ENCODE measurements around the gene ASB18. TPM values are rescaled to one million over a fixed set of nuclear protein-coding genes. Genes with fewer than 3 reads are reported as not detected.
A peak's percentile ranks its signal among the peaks of the same experiment; 100 is the strongest.

The ASB18 gene
- total RNA-seq, 1 donor from 2014 or later: not detected

DNA sequence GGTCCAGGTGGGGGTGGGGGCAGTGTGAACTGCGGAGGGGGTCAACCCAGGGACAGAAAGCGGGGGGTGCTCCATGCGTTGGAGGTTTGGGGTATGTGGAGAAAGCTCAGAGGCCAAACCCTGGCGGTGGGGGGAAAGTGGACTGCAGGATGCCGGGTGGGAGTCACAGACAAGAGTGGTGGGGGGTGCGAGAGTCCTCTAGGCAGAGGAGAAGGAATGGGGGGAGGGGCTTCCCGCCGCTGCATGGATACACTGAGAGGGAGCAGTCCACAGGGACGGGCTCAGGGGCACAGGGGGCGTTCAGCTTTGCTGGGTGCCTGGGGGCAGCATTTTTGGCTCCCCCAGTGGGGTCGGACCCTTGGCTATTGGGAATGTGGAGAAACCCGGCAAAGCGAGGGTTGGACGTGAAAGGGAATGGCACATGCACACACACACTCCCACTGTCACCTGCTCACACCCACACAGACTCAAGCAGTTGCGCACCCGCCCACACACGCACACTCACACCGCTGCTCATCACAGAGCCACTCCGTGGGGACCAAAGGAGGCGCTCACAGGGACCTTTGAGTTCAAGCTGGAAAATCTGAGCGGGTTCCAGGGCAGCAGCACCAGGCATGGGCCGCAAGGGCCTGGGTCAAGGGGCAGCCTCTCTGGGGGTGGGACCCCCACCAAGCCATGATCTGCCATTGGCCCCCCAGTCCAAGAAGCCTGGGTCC, 103.7 kb downstream of the ASB18 start:
- peaks cover 13% of the 10 kb centered on the region for H3K4me1 ChIP-seq
- DNase-seq (peak; percentile 53), ATAC-seq (no peak)
- no peak overlapping the region for H3K27ac ChIP-seq
- H3K4me3 ChIP-seq: no peak overlapping the region
- TF ChIP-seq, protein P1, sequence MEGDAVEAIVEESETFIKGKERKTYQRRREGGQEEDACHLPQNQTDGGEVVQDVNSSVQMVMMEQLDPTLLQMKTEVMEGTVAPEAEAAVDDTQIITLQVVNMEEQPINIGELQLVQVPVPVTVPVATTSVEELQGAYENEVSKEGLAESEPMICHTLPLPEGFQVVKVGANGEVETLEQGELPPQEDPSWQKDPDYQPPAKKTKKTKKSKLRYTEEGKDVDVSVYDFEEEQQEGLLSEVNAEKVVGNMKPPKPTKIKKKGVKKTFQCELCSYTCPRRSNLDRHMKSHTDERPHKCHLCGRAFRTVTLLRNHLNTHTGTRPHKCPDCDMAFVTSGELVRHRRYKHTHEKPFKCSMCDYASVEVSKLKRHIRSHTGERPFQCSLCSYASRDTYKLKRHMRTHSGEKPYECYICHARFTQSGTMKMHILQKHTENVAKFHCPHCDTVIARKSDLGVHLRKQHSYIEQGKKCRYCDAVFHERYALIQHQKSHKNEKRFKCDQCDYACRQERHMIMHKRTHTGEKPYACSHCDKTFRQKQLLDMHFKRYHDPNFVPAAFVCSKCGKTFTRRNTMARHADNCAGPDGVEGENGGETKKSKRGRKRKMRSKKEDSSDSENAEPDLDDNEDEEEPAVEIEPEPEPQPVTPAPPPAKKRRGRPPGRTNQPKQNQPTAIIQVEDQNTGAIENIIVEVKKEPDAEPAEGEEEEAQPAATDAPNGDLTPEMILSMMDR (IDR thresholded peaks at IDR 0.05): no peak
- intact Hi-C loops (cut with DNase I): no loop called here
- H3K36me3 ChIP-seq: no peaks in the 10 kb centered on the region
- no peaks in the 10 kb centered on the region for H3K9me3 ChIP-seq
- peaks cover 71% of the 10 kb centered on the region for H3K27me3 ChIP-seq

DNA sequence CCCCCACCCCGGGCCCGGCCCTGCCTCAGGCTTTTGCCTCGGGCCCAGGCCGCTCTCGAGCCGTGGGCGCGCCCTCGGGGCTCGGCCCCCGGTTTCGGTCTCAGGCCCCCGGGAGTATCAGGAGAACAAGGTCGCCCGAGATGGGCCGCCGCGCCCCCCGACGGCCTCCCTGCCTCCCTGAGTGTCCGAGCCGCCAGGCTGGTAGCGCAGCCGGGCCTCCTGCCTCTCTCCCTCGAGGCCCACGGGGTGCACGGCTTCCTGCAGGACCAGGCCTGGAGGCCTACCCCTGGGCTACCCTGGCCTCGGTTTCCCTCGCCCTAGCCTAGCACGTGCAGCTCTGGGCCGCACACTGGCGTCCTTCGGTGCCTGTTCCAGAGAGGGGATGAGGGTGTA, 104.4 kb downstream of the ASB18 start:
- peak; percentile 46 for DNase-seq
- peaks cover 10% of the 10 kb centered on the region for H3K4me1 ChIP-seq
- H3K27ac ChIP-seq: no peak overlapping the region
- no peak overlapping the region for H3K4me3 ChIP-seq
- H3K9me3 ChIP-seq: no peaks in the 10 kb centered on the region
- intact Hi-C loops (cut with DNase I): no loop called here
- no peak for ATAC-seq
- H3K36me3 ChIP-seq: no peaks in the 10 kb centered on the region
- TF ChIP-seq, protein P1 (IDR thresholded peaks at IDR 0.05): no peak
- peaks cover 63% of the 10 kb centered on the region for H3K27me3 ChIP-seq

DNA sequence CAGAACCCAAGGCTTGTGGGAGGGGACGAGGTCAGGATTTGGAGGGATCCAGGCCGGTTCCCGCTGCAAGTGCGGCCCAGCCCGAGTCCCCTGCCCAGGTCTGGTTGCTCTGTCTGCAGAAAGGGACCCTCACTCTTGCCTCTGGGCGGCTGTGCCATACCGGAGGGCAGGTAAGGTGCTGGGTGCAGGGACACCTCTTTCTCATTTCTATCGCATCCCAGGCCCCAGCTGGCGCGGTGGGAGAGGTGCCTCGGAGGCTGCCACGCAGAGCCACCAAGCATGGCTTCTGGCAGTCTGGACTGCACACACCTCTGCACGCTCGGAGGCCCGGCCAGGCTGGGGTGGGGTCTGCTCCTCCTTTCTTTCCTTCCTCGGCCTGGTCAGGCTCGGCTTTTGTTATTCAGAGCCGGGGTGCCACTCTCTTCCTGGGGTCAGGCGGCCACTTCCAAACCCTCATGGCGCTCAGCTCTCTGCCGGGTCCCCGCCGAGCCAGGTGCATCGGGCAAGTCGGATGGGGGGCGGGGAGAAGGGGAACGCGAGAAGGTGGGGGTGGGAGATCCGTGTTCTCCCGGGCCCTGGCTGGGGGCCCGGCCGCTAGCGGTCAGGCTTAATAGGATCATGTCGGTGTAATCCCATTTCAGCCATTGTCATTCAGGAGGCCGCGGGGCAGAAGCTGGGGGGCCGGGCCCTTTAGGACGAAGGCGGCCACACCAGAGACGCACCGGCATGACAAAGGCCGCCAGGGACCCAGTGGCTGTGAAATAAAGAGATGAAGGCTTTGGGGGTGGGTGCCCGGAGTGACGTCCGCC, 105.0 kb downstream of the ASB18 start:
- Histone ChIP-seq H3K9me3 (no peaks in the 10 kb centered on the region), H3K36me3 (no peaks in the 10 kb centered on the region), H3K4me1 (peaks cover 4% of the 10 kb centered on the region), H3K27ac (no peak overlapping the region), H3K4me3 (no peak overlapping the region), H3K27me3 (peaks cover 57% of the 10 kb centered on the region)
- intact Hi-C loops (cut with DNase I): no loop called here
- TF ChIP-seq, protein P1 (IDR thresholded peaks at IDR 0.05): no peak
- ATAC-seq (no peak), DNase-seq (peak; percentile 53)

- ATAC-seq: no peak
- Histone ChIP-seq H3K4me1 (no peaks in the 10 kb centered on the region), H3K36me3 (no peaks in the 10 kb centered on the region), H3K9me3 (peaks cover 6% of the 10 kb centered on the region), H3K27me3 (peaks cover 45% of the 10 kb centered on the region), H3K27ac (no peak overlapping the region), H3K4me3 (no peak overlapping the region)
- TF ChIP-seq, protein P1 (IDR thresholded peaks at IDR 0.05): no peak
- intact Hi-C loops (cut with DNase I): no loop called here
- DNase-seq: peak; percentile 26
Measured at GRCh38 chr2:236157815-236158498, 106.2 kb downstream of the ASB18 start.

DNA sequence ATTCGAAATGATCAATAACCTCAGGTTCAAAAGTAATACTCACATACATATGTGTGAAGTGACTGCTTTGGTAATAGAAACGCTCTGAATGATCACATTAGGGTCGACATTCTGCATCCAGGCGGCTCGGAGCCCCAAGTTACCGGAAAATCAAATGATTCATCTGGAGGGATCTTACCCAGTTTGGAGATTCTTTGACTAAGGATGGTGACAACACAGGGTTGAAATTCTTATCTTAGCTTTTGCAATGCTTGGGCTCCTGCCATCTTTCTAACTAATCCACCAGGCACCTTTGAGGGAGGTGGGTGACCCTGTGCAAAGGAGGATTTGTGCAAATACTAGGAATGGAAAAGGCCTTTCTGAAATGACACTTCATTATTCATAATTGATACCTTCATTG, 106.8 kb downstream of the ASB18 start:
- no peak for ATAC-seq
- intact Hi-C loops (cut with DNase I): no loop called here
- H3K36me3 ChIP-seq: no peaks in the 10 kb centered on the region
- no peaks in the 10 kb centered on the region for H3K4me1 ChIP-seq
- H3K4me3 ChIP-seq: no peak overlapping the region
- DNase-seq: no peak
- peaks cover 39% of the 10 kb centered on the region for H3K27me3 ChIP-seq
- H3K27ac ChIP-seq: no peak overlapping the region
- peaks cover 6% of the 10 kb centered on the region for H3K9me3 ChIP-seq
- TF ChIP-seq, protein P1 (IDR thresholded peaks at IDR 0.05): no peak
